ENCODE results near the gene TTI1.
A peak's percentile ranks its signal among the peaks of the same experiment; 100 is the strongest.

The TTI1 gene

GRCh38 chr20:37938181-37938750, 95.0 kb downstream of the TTI1 start:
- H3K4me3 ChIP-seq (ENCODE audit: control insufficient read depth, low read depth, low read length), result no peak overlapping the region
- no peak for DNase-seq (ENCODE audit: low read depth)
- TF ChIP-seq CTCF (conservative IDR thresholded peaks at IDR 0.05; ENCODE audit: control insufficient read depth, insufficient read depth, low read depth, low read length), result no peak

- H3K4me3 ChIP-seq (ENCODE audit: control insufficient read depth, low read depth, low read length), result no peak overlapping the region
- TF ChIP-seq CTCF (conservative IDR thresholded peaks at IDR 0.05; ENCODE audit: control insufficient read depth, insufficient read depth, low read depth, low read length), result no peak
- no peak for DNase-seq (ENCODE audit: low read depth)
Observed at GRCh38 chr20:37937686-37938085, 95.6 kb downstream of the TTI1 start.

- TF ChIP-seq CTCF (conservative IDR thresholded peaks at IDR 0.05; ENCODE audit: control insufficient read depth, insufficient read depth, low read depth, low read length), result no peak
- H3K4me3 ChIP-seq (ENCODE audit: control insufficient read depth, low read depth, low read length), result no peak overlapping the region
- DNase-seq (ENCODE audit: low read depth), result no peak
Observed at GRCh38 chr20:37936451-37936850, 96.8 kb downstream of the TTI1 start.

- TF ChIP-seq CTCF (conservative IDR thresholded peaks at IDR 0.05; ENCODE audit: control insufficient read depth, insufficient read depth, low read depth, low read length), result no peak
- no peak overlapping the region for H3K4me3 ChIP-seq (ENCODE audit: control insufficient read depth, low read depth, low read length)
- no peak for DNase-seq (ENCODE audit: low read depth)
Observed at GRCh38 chr20:37936041-37936440, 97.2 kb downstream of the TTI1 start.

- no peak for TF ChIP-seq CTCF (conservative IDR thresholded peaks at IDR 0.05; ENCODE audit: control insufficient read depth, insufficient read depth, low read depth, low read length)
- no peak overlapping the region for H3K4me3 ChIP-seq (ENCODE audit: control insufficient read depth, low read depth, low read length)
- peak; percentile 44 for DNase-seq (ENCODE audit: low read depth)
Observed at GRCh38 chr20:37935435-37935834, 97.8 kb downstream of the TTI1 start.

- H3K4me3 ChIP-seq (ENCODE audit: control insufficient read depth, low read depth, low read length), result no peak overlapping the region
- no peak for DNase-seq (ENCODE audit: low read depth)
- TF ChIP-seq CTCF (conservative IDR thresholded peaks at IDR 0.05; ENCODE audit: control insufficient read depth, insufficient read depth, low read depth, low read length), result no peak
Observed at GRCh38 chr20:37934634-37935375, 98.5 kb downstream of the TTI1 start.

All from fibroblast of mammary gland (primary cell).